HCT116 (cell line): ENCODE measurements around the gene FRMD4B. TPM values are rescaled to one million over a fixed set of nuclear protein-coding genes. Genes with fewer than 3 reads are reported as not detected.

ENCODE experiments used
- ATAC-seq: fragments of 200-7000 bp; cut with Tn5 transposase; 2 replicates; pipeline ENCODE4 v1.9.1; 2020; ENCODE audit warnings: mild to moderate bottlenecking, moderate library complexity
- BruUV-seq: library from RNA; stranded (reverse); fragments of 400-500 nt; replicated peaks from 2 replicates; lab custom pipeline; 2021; lab: Mats Ljungman, UMichigan
- CTCF ChIA-PET: fragments of 300-600 bp; sonication (Branson Sonifier 250); formaldehyde crosslinking; loops from one replicate; lab custom pipeline; 2021; ENCODE audit warnings: antibody characterized with exemption; lab: Charles Lee
- POLR2A ChIA-PET: fragments of 300-600, 350-600 bp; sonication (Branson Sonifier 250); formaldehyde crosslinking; loops from one replicate; lab custom pipeline; 2021; ENCODE audit warnings: antibody characterized with exemption; lab: Charles Lee
- RAD21 ChIA-PET, 2 experiments: fragments of 300-600 bp; sonication (Branson Sonifier 250); formaldehyde crosslinking; loops; one replicate each; lab custom pipeline; 2023; ENCODE audit warnings: low total read pairs in 2 of 2; ENCODE audit not compliant: uncharacterized antibody in 2 of 2, unreplicated experiment in 2 of 2, low non-redundant PET in 1 of 2; lab: Charles Lee
- DNase-seq: peaks from one replicate; pipeline ENCODE4 v3.0.0-alpha.2; 2010; ENCODE audit warnings: low read depth, low spot score
- H2AFZ ChIP-seq: fragments of 200-600 bp; shearing (Covaris generic), sonication (generic); 2 replicates; pipeline ENCODE4 v1.6.1; 2017; ENCODE audit warnings: low read depth, mixed run types, mixed read lengths, antibody characterized with exemption, low read length; ENCODE audit not compliant: poor library complexity, severe bottlenecking
- H3K27ac ChIP-seq: 2 replicates; pipeline ENCODE4 v1.5.1; 2012; ENCODE audit warnings: low read depth, low read length
- H3K27me3 ChIP-seq: fragments of 200-600 bp; sonication (generic); 2 replicates; pipeline ENCODE4 v1.6.1; 2016; ENCODE audit warnings: mixed run types, low read length, mixed read lengths; ENCODE audit not compliant: insufficient read depth
- H3K36me3 ChIP-seq, 2 experiments: fragments of 200-500 bp in 1 of 2; fragments of 200-600 bp in 1 of 2; sonication (Bioruptor generic) in 1 of 2; sonication (generic) in 1 of 2; 2 replicates each; pipeline versions ENCODE4 v1.5.1 to v1.6.1; 2014 to 2016; ENCODE audit warnings: low read length in 2 of 2, inconsistent platforms in 1 of 2, mixed read lengths in 1 of 2, mixed run types in 1 of 2; ENCODE audit not compliant: insufficient read depth in 2 of 2, control insufficient read depth in 1 of 2
- H3K4me1 ChIP-seq, 2 experiments: fragments of 200-600 bp in 1 of 2; sonication (generic) in 1 of 2; 2 replicates each; pipeline versions ENCODE4 v1.5.1 to v1.6.1; 2012 to 2017; ENCODE audit warnings: low read length in 2 of 2, inconsistent platforms in 1 of 2, mild to moderate bottlenecking in 1 of 2, mixed read lengths in 1 of 2, mixed run types in 1 of 2, moderate library complexity in 1 of 2; ENCODE audit not compliant: insufficient read depth in 2 of 2, control insufficient read depth in 1 of 2
- H3K4me2 ChIP-seq: fragments of 200-600 bp; sonication (generic); 2 replicates; pipeline ENCODE4 v1.6.1; 2017; ENCODE audit warnings: mixed run types, low read length, mixed read lengths
- H3K4me3 ChIP-seq, 2 experiments: fragments of 200-600 bp in 1 of 2; sonication (generic) in 1 of 2; replicated peaks in 1 of 2; 2 replicates each; pipeline ENCODE4 v1.5.1; 2011 to 2016; ENCODE audit warnings: low read length in 2 of 2, control low read depth in 1 of 2, low read depth in 1 of 2, mild to moderate bottlenecking in 1 of 2, mixed read lengths in 1 of 2, mixed run types in 1 of 2
- H3K79me2 ChIP-seq: fragments of 200-600 bp; sonication (generic); 2 replicates; pipeline ENCODE4 v1.6.1; 2017; ENCODE audit warnings: mild to moderate bottlenecking, mixed run types, low read length, moderate library complexity, mixed read lengths; ENCODE audit not compliant: insufficient read depth
- H3K9ac ChIP-seq: fragments of 200-600 bp; sonication (generic); 2 replicates; pipeline ENCODE4 v1.6.1; 2016; ENCODE audit warnings: low read length, mixed read lengths
- H3K9me2 ChIP-seq: fragments of 200-600 bp; sonication (generic), shearing (Covaris generic); 2 replicates; pipeline ENCODE4 v1.6.1; 2017; ENCODE audit warnings: mixed run types, mild to moderate bottlenecking, moderate library complexity; ENCODE audit not compliant: insufficient read depth
- H3K9me3 ChIP-seq, 2 experiments: fragments of 200-500 bp in 1 of 2; fragments of 200-600 bp in 1 of 2; sonication (Bioruptor generic) in 1 of 2; sonication (generic) in 1 of 2; 2 replicates each; pipeline ENCODE4 v1.6.1; 2014 to 2017; ENCODE audit warnings: low read length in 2 of 2, mixed read lengths in 2 of 2, inconsistent platforms in 1 of 2, low read depth in 1 of 2, mild to moderate bottlenecking in 1 of 2, mixed run types in 1 of 2, moderate library complexity in 1 of 2; ENCODE audit not compliant: control insufficient read depth in 1 of 2, insufficient read depth in 1 of 2
- H4K20me1 ChIP-seq: fragments of 200-600 bp; sonication (generic), shearing (Covaris generic); 2 replicates; pipeline ENCODE4 v1.6.1; 2017; ENCODE audit warnings: mixed run types, mild to moderate bottlenecking, moderate library complexity; ENCODE audit not compliant: insufficient read depth
- CBX3 ChIP-seq: IDR thresholded peaks from 2 replicates; pipeline ENCODE4 v1.6.1; 2012; ENCODE audit warnings: low read depth
- EGR1 ChIP-seq: IDR thresholded peaks from 2 replicates; pipeline ENCODE4 v1.6.1; 2012; ENCODE audit warnings: low read depth
- EZH2 ChIP-seq: fragments of 200-600 bp; sonication (generic); IDR thresholded peaks from 2 replicates; pipeline ENCODE4 v1.6.1; 2017; ENCODE audit warnings: antibody characterized with exemption, mixed run types
- EZH2phosphoT487 ChIP-seq: fragments of 200-600 bp; IDR thresholded peaks from 2 replicates; pipeline ENCODE4 v1.6.1; 2018; ENCODE audit warnings: antibody characterized with exemption, borderline replicate concordance
- FOSL1 ChIP-seq: IDR thresholded peaks from 2 replicates; pipeline ENCODE4 v1.6.1; 2012; ENCODE audit warnings: low read depth
- JUND ChIP-seq: IDR thresholded peaks from 2 replicates; pipeline ENCODE4 v1.6.1; 2012
- SIN3A ChIP-seq: IDR thresholded peaks from 2 replicates; pipeline ENCODE4 v1.6.1; 2012; ENCODE audit warnings: low read depth
- SRF ChIP-seq: IDR thresholded peaks from 2 replicates; pipeline ENCODE4 v1.6.1; 2012; ENCODE audit warnings: low read depth
- TCF7L2 ChIP-seq: IDR thresholded peaks from 2 replicates; pipeline ENCODE4 v1.7.0; 2011; ENCODE audit warnings: borderline replicate concordance, inconsistent platforms; ENCODE audit not compliant: insufficient read depth, insufficient read length; ENCODE audit errors: extremely low read depth
- ZFX ChIP-seq: fragments of 450-650 bp; IDR thresholded peaks from 2 replicates; pipeline ENCODE4 v1.6.1; 2017
- intact Hi-C: fragments of 100-400 bp; cut with micrococcal nuclease; formaldehyde crosslinking; loops from 2 replicates; pipeline ENCODE4 v1.10.0; 2022
- total RNA-seq: library from RNA; stranded (reverse); gene quantifications from one replicate; pipeline ENCODE4 v1.2.1, GENCODE V29; 2021; ENCODE audit not compliant: unreplicated experiment
- TF ChIP-seq, protein P1 (sequence below): IDR thresholded peaks from 2 replicates; pipeline ENCODE4 v1.6.1; 2012
- TF ChIP-seq, protein P2 (sequence below), 3 experiments: fragments of 200-600 bp in 1 of 3; sonication (generic) in 1 of 3; IDR thresholded peaks in 2 of 3; conservative IDR thresholded peaks in 1 of 3; 2 replicates each; pipeline ENCODE4 v1.5.1; 2012 to 2017; ENCODE audit warnings: low read depth in 2 of 3, low read length in 2 of 3, antibody characterized with exemption in 1 of 3, borderline replicate concordance in 1 of 3, control low read depth in 1 of 3, mild to moderate bottlenecking in 1 of 3, mixed read lengths in 1 of 3, mixed run types in 1 of 3, moderate library complexity in 1 of 3; ENCODE audit not compliant: insufficient read depth in 1 of 3
- TF ChIP-seq, protein P3 (sequence below): IDR thresholded peaks from 2 replicates; pipeline ENCODE4 v1.6.1; 2011; ENCODE audit warnings: mild to moderate bottlenecking, low read length, moderate library complexity; ENCODE audit not compliant: insufficient replicate concordance; ENCODE audit errors: extremely low read depth

FRMD4B gene
- total RNA-seq, 1 experiment from 2014 or later: 2.0 TPM

DNA sequence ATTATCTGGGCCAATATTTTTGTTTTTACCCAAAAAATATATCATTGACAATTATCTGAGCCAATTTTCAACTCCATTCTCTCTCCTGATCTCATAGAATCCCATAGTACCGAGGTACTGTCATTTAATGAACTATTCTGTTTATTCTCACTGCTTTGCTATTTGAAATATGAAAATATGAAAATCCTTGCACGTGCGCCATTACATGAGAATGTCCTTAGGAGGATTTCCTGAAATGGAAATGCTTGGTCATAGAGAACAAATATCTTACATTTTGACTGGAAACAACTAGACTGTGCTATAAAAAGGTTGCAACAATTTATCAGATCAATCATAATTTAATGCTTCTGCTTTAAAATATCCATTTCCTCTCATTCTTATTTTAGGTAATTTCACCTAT, 18.3 kb downstream of the FRMD4B start:
- Histone ChIP-seq H3K4me2 (no peak overlapping the region), H4K20me1 (no peaks in the 10 kb centered on the region), H3K9me3 (no peaks in the 10 kb centered on the region), H3K27ac (no peak overlapping the region), H3K27me3 (0 out of 2 replicates have a peak, but pooled peaks cover 7% of the 10 kb centered on the region), H3K4me3 (no peak overlapping the region), H3K9me2 (no peaks in the 10 kb centered on the region), H2AFZ (no peak overlapping the region), H3K9ac (no peak overlapping the region), H3K79me2 (no peaks in the 10 kb centered on the region), H3K4me1 (no peaks in the 10 kb centered on the region), H3K36me3 (no peaks in the 10 kb centered on the region)
- DNase-seq: no peak
- intact Hi-C loops: no loop called here
- no peak for ATAC-seq
- BruUV-seq: no TSS peak
- ChIA-PET CTCF (no interaction called here), POLR2A (no interaction called here), RAD21 (no interaction called here)
- no peak for TF ChIP-seq EZH2phosphoT487
- no peak for TF ChIP-seq TCF7L2
- no peak for TF ChIP-seq CBX3
- TF ChIP-seq, protein P1, sequence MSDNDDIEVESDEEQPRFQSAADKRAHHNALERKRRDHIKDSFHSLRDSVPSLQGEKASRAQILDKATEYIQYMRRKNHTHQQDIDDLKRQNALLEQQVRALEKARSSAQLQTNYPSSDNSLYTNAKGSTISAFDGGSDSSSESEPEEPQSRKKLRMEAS: no peak
- TF ChIP-seq, protein P2, sequence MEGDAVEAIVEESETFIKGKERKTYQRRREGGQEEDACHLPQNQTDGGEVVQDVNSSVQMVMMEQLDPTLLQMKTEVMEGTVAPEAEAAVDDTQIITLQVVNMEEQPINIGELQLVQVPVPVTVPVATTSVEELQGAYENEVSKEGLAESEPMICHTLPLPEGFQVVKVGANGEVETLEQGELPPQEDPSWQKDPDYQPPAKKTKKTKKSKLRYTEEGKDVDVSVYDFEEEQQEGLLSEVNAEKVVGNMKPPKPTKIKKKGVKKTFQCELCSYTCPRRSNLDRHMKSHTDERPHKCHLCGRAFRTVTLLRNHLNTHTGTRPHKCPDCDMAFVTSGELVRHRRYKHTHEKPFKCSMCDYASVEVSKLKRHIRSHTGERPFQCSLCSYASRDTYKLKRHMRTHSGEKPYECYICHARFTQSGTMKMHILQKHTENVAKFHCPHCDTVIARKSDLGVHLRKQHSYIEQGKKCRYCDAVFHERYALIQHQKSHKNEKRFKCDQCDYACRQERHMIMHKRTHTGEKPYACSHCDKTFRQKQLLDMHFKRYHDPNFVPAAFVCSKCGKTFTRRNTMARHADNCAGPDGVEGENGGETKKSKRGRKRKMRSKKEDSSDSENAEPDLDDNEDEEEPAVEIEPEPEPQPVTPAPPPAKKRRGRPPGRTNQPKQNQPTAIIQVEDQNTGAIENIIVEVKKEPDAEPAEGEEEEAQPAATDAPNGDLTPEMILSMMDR (IDR thresholded peaks at IDR 0.05 in 2 of 3, conservative IDR thresholded peaks at IDR 0.05 in 1 of 3; ENCODE audit: borderline replicate concordance in 1 of 3, insufficient read depth in 1 of 3, low read depth in 2 of 3, low read length in 2 of 3): no peak
- TF ChIP-seq SIN3A: no peak
- TF ChIP-seq JUND: no peak
- TF ChIP-seq FOSL1: no peak
- no peak for TF ChIP-seq ZFX

DNA sequence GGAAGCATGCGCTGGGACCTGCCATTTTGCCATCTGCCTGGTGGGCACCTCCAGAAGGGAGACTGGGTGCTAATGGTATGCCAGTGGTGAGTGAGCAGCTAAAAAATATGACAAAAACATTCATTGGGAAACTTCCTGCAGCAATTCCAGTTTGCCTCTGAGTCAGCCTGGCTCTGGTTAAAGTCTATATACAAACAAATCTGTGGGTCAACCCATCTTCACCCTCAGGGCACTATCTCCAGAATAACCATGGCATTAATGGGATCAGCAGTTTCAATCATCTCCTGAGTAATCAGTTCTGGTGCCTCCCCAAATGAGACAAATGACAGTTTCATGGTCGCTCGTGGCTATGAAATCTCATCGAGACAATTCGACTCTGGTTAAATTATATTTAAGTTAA, 21.5 kb downstream of the FRMD4B start:
- POLR2A ChIA-PET: no interaction called here
- no peak overlapping the region for H3K9ac ChIP-seq
- intact Hi-C loops: no loop called here
- TF ChIP-seq, protein P2 (IDR thresholded peaks at IDR 0.05 in 2 of 3, conservative IDR thresholded peaks at IDR 0.05 in 1 of 3; ENCODE audit: borderline replicate concordance in 1 of 3, insufficient read depth in 1 of 3, low read depth in 2 of 3, low read length in 2 of 3): no peak
- TF ChIP-seq SRF (no peak), EZH2phosphoT487 (no peak), EZH2 (no peak), EGR1 (no peak)
- TF ChIP-seq, protein P1: no peak
- TF ChIP-seq, protein P3, sequence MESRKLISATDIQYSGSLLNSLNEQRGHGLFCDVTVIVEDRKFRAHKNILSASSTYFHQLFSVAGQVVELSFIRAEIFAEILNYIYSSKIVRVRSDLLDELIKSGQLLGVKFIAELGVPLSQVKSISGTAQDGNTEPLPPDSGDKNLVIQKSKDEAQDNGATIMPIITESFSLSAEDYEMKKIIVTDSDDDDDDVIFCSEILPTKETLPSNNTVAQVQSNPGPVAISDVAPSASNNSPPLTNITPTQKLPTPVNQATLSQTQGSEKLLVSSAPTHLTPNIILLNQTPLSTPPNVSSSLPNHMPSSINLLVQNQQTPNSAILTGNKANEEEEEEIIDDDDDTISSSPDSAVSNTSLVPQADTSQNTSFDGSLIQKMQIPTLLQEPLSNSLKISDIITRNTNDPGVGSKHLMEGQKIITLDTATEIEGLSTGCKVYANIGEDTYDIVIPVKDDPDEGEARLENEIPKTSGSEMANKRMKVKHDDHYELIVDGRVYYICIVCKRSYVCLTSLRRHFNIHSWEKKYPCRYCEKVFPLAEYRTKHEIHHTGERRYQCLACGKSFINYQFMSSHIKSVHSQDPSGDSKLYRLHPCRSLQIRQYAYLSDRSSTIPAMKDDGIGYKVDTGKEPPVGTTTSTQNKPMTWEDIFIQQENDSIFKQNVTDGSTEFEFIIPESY: no peak

More for the DNA sequence above, 21.5 kb downstream of the FRMD4B start:
- Histone ChIP-seq H3K27ac (no peak overlapping the region), H3K4me2 (no peak overlapping the region), H3K4me3 (no peak overlapping the region), H4K20me1 (no peaks in the 10 kb centered on the region), H3K79me2 (no peaks in the 10 kb centered on the region), H3K36me3 (no peaks in the 10 kb centered on the region), H2AFZ (no peak overlapping the region), H3K4me1 (no peaks in the 10 kb centered on the region), H3K9me2 (no peaks in the 10 kb centered on the region), H3K9me3 (no peaks in the 10 kb centered on the region), H3K27me3 (peaks cover 21% of the 10 kb centered on the region)
- ChIA-PET CTCF (no interaction called here), RAD21 (no interaction called here)
- DNase-seq: no peak
- BruUV-seq: no TSS peak
- no peak for ATAC-seq
